HepG2 (cell line): ENCODE results near the gene EPHA10. TPM values are rescaled to one million over a fixed set of nuclear protein-coding genes. Genes with fewer than 3 reads are reported as not detected.

Experiments used
- ATAC-seq: fragments of 200-7000 bp; cut with Tn5 transposase; 3 replicates; pipeline ENCODE4 v1.9.1; 2020; ENCODE audit warnings: mild to moderate bottlenecking, moderate library complexity
- BruUV-seq: library from RNA; stranded (reverse); fragments of 400-500 nt; replicated peaks from 2 replicates; lab custom pipeline; 2021; lab: Mats Ljungman, UMichigan
- CTCF ChIA-PET: fragments of 300-600 bp; formaldehyde crosslinking; extraction: SDS; loops from one replicate; lab custom pipeline; 2021; ENCODE audit warnings: low total read pairs, inconsistent platforms, low intra/inter-chr PET ratio; lab: Yijun Ruan, JAX
- POLR2A ChIA-PET: fragments of 350-600 bp; sonication (Branson Sonifier 250); formaldehyde crosslinking; loops from one replicate; lab custom pipeline; 2020; ENCODE audit warnings: antibody characterized with exemption, inconsistent platforms; lab: Yijun Ruan, JAX
- DNase-seq: peaks from one replicate; pipeline ENCODE4 v3.0.0-alpha.2; 2015; ENCODE audit warnings: low spot score
- FAIRE-seq: peaks from 3 replicates; lab custom pipeline; 2011; peaks lifted over from hg19 to GRCh38; lab: Jason Lieb, UNC
- H2AFZ ChIP-seq: one replicate; pipeline ENCODE4 v1.6.1; 2011; ENCODE audit warnings: low read length, inconsistent platforms
- H3K27ac ChIP-seq: fragments of 300-600 bp; 3 replicates; pipeline ENCODE4 v1.8.0; 2011; ENCODE audit warnings: mixed run types, mild to moderate bottlenecking, mixed read lengths, low read length, inconsistent platforms; ENCODE audit not compliant: insufficient read depth; ENCODE audit errors: extremely low read length
- H3K27me3 ChIP-seq, 2 experiments: fragments of 200-600 bp in 1 of 2; 2 replicates in 1 of 2; 3 replicates in 1 of 2; pipeline versions ENCODE4 v1.6.0 to v1.8.0; 2011; ENCODE audit warnings: low read length in 2 of 2, mild to moderate bottlenecking in 2 of 2, moderate library complexity in 2 of 2, inconsistent platforms in 1 of 2; ENCODE audit not compliant: insufficient read depth in 2 of 2, control insufficient read depth in 1 of 2
- H3K36me3 ChIP-seq, 2 experiments: fragments of 200-600 bp in 1 of 2; replicated peaks in 1 of 2; 2 replicates in 1 of 2; 3 replicates in 1 of 2; pipeline versions ENCODE4 v1.5.1 to v1.8.0; 2011; ENCODE audit warnings: low read length in 2 of 2, inconsistent platforms in 1 of 2; ENCODE audit not compliant: insufficient read depth in 2 of 2, control insufficient read depth in 1 of 2
- H3K4me1 ChIP-seq: 2 replicates; pipeline ENCODE4 v1.5.1; 2012; ENCODE audit warnings: low read length, inconsistent platforms; ENCODE audit not compliant: insufficient read depth
- H3K4me2 ChIP-seq: 2 replicates; pipeline ENCODE4 v1.6.0; 2011; ENCODE audit warnings: low read depth, low read length, inconsistent platforms
- H3K4me3 ChIP-seq, 3 experiments: fragments of 200-600 bp in 1 of 3; sonication (generic), shearing (Covaris generic) in 1 of 3; replicated peaks in 1 of 3; 2 replicates each; pipeline ENCODE4 v1.5.1; 2011 to 2016; ENCODE audit warnings: low read length in 3 of 3, inconsistent platforms in 2 of 3, low read depth in 2 of 3, mild to moderate bottlenecking in 2 of 3, control low read depth in 1 of 3, mixed read lengths in 1 of 3; ENCODE audit not compliant: insufficient read depth in 1 of 3
- H3K79me2 ChIP-seq: one replicate; pipeline ENCODE4 v1.6.1; 2011; ENCODE audit warnings: low read length, inconsistent platforms; ENCODE audit not compliant: insufficient read depth
- H3K9ac ChIP-seq: 2 replicates; pipeline ENCODE4 v1.6.0; 2011; ENCODE audit warnings: mild to moderate bottlenecking, low read depth, low read length, inconsistent platforms; ENCODE audit not compliant: insufficient read depth
- H3K9me3 ChIP-seq: 2 replicates; pipeline ENCODE4 v1.5.1; 2012; ENCODE audit warnings: mild to moderate bottlenecking, low read length
- H4K20me1 ChIP-seq: 2 replicates; pipeline ENCODE4 v1.6.0; 2011; ENCODE audit warnings: inconsistent platforms, mild to moderate bottlenecking, low read length, moderate library complexity; ENCODE audit not compliant: insufficient read depth
- AKNA ChIP-seq: sonication (generic); formaldehyde crosslinking; IDR thresholded peaks from 2 replicates; pipeline ENCODE4 v1.4.0; 2020; ENCODE audit warnings: missing genetic modification reagents, borderline replicate concordance
- FOXP4 ChIP-seq: sonication (generic); formaldehyde crosslinking; IDR thresholded peaks from 2 replicates; pipeline ENCODE4 v1.4.0; 2020; ENCODE audit warnings: missing genetic modification reagents
- PHF5A ChIP-seq: IDR thresholded peaks from one replicate; pipeline ENCODE4 v1.6.1; 2018; ENCODE audit warnings: low read depth, missing genetic modification reagents; ENCODE audit not compliant: unreplicated experiment
- ZNF350 ChIP-seq: sonication (generic); formaldehyde crosslinking; IDR thresholded peaks from 2 replicates; pipeline ENCODE4 v1.4.0; 2020; ENCODE audit warnings: mild to moderate bottlenecking, low read depth, missing genetic modification reagents, borderline replicate concordance
- ZNF614 ChIP-seq: IDR thresholded peaks from 2 replicates; pipeline ENCODE4 v1.6.1; 2018; ENCODE audit warnings: missing biosample characterization, missing genetic modification reagents, inconsistent platforms, borderline replicate concordance
- ZNF670 ChIP-seq: sonication (generic); formaldehyde crosslinking; IDR thresholded peaks from 2 replicates; pipeline ENCODE4 v1.8.0; 2022; ENCODE audit warnings: mild to moderate bottlenecking, missing genetic modification reagents, borderline replicate concordance
- ZZZ3 ChIP-seq: sonication (generic); formaldehyde crosslinking; IDR thresholded peaks from 2 replicates; pipeline ENCODE4 v1.4.0; 2020; ENCODE audit warnings: missing genetic modification reagents, mild to moderate bottlenecking, borderline replicate concordance
- WGBS: methylation state at CpG from one replicate; pipeline ENCODE4 v1.1.6; 2017; ENCODE audit warnings: low lambda C conversion rate; 5-methylcytosine and 5-hydroxymethylcytosine counted together
- in situ Hi-C: cut with HindIII; loops from 2 replicates; pipeline ENCODE4 v1.10.0; 2017; ENCODE audit warnings: low pct_unique_long_range_greater_than_20kb; ENCODE audit not compliant: extremely low pct_ligation_motif_present
- intact Hi-C: fragments of 100-400 bp; cut with micrococcal nuclease; formaldehyde crosslinking; loops from one replicate; pipeline ENCODE4 v1.10.0; 2022; ENCODE audit not compliant: unreplicated experiment
- polyA plus RNA-seq, 8 experiments: library from polyadenylated mRNA; depleted of rRNA in 3 of 8; stranded (reverse) in 7 of 8; unstranded in 1 of 8; fragments of >200 nt; fragmentation: Illumina TruSeq in 4 of 8; extraction: Trizol in 4 of 8; gene quantifications; 2 replicates each; pipeline versions ENCODE4 v1.2.1 to v1.2.3, GENCODE V29; 2011 to 2016; ENCODE audit warnings: low read depth in 4 of 8, missing spikeins in 1 of 8, mixed read lengths in 1 of 8; ENCODE audit not compliant: insufficient read depth in 1 of 8
- total RNA-seq, 5 experiments: library from RNA; depleted of rRNA; stranded (reverse); fragments of >200 nt; fragmentation: Illumina TruSeq; extraction: Trizol; gene quantifications; 2 replicates each; pipeline ENCODE4 v1.2.3, GENCODE V29; 2016; ENCODE audit warnings: low read depth in 1 of 5
- TF ChIP-seq, protein P1 (sequence below): sonication (generic); formaldehyde crosslinking; IDR thresholded peaks from 2 replicates; pipeline ENCODE4 v1.5.0; 2020; ENCODE audit warnings: mild to moderate bottlenecking, missing genetic modification reagents

Gene EPHA10
- total and polyA plus RNA-seq, 2 of the 13 experiments (the other 11 are each of a cell fraction or from before 2014, with no cell fraction given): 0.11 to 0.58 TPM

DNA sequence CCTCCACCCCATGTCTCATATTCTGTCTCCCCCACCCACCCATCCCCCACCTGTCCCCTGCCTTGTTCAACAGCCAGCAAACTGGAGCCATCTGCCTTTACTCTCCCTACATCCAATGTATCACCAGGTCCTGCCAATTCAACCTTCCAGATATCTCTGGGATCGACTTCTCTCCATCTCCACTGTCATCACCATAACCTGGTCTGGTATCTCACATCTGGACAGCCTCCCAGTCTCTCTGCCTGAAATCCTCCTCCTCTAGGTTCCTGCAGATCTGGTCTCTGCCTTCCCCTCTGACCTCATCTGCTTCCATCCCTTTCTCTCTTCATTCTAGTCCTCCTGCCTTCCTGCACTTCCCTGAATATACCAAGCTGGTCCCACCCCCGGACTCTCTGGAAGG is 94.8 kb downstream of the EPHA10 start:
- DNase-seq (no peak), ATAC-seq (no peak), FAIRE-seq (no peak)
- H3K4me2 ChIP-seq: no peak overlapping the region
- no peaks in the 10 kb centered on the region for H3K36me3 ChIP-seq
- TF ChIP-seq ZNF670 (CRISPR knock-in tag): no peak
- TF ChIP-seq, protein P1, sequence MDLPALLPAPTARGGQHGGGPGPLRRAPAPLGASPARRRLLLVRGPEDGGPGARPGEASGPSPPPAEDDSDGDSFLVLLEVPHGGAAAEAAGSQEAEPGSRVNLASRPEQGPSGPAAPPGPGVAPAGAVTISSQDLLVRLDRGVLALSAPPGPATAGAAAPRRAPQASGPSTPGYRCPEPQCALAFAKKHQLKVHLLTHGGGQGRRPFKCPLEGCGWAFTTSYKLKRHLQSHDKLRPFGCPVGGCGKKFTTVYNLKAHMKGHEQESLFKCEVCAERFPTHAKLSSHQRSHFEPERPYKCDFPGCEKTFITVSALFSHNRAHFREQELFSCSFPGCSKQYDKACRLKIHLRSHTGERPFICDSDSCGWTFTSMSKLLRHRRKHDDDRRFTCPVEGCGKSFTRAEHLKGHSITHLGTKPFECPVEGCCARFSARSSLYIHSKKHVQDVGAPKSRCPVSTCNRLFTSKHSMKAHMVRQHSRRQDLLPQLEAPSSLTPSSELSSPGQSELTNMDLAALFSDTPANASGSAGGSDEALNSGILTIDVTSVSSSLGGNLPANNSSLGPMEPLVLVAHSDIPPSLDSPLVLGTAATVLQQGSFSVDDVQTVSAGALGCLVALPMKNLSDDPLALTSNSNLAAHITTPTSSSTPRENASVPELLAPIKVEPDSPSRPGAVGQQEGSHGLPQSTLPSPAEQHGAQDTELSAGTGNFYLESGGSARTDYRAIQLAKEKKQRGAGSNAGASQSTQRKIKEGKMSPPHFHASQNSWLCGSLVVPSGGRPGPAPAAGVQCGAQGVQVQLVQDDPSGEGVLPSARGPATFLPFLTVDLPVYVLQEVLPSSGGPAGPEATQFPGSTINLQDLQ (CRISPR knock-in tag): no peak
- TF ChIP-seq ZNF614 (CRISPR knock-in tag): no peak
- TF ChIP-seq FOXP4: no peak
- no peak for TF ChIP-seq AKNA (CRISPR knock-in tag)
- no peak for TF ChIP-seq ZNF350 (CRISPR knock-in tag)
- TF ChIP-seq PHF5A (CRISPR knock-in tag): no peak
- no peak for TF ChIP-seq ZZZ3 (CRISPR knock-in tag)
- no peaks in the 10 kb centered on the region for H4K20me1 ChIP-seq
- no peaks in the 10 kb centered on the region for H3K79me2 ChIP-seq
- CTCF ChIA-PET: no interaction called here
- H3K9me3 ChIP-seq: no peaks in the 10 kb centered on the region
- H3K4me3 ChIP-seq: no peak overlapping the region
- 0% methylated on average over 2 of the region's 2 CpGs for WGBS
- H2AFZ ChIP-seq: no peak overlapping the region
- POLR2A ChIA-PET: no interaction called here
- no TSS peak for BruUV-seq
- H3K9ac ChIP-seq: no peak overlapping the region
- intact Hi-C loops: no loop called here
- H3K4me1 ChIP-seq: peaks cover 8% of the 10 kb centered on the region
- H3K27ac ChIP-seq: no peak overlapping the region
- in situ Hi-C loops: no loop called here
- peaks cover 3 to 62% of the 10 kb centered on the region in 2 experiments; a peak in 3 of 5 replicates for H3K27me3 ChIP-seq
